AG08395 (cell line): ENCODE measurements around the gene MDFIC2.
"Not testable (repeated sequence)": the region's sequence is repeated elsewhere in the genome, so short reads cannot be mapped to it uniquely, and the experiment has no call there.

Source experiments
- DNase-seq: peaks from one replicate; pipeline ENCODE4 v3.0.0; 2012; ENCODE audit warnings: mixed read lengths, low spot score

MDFIC2 gene

DNA sequence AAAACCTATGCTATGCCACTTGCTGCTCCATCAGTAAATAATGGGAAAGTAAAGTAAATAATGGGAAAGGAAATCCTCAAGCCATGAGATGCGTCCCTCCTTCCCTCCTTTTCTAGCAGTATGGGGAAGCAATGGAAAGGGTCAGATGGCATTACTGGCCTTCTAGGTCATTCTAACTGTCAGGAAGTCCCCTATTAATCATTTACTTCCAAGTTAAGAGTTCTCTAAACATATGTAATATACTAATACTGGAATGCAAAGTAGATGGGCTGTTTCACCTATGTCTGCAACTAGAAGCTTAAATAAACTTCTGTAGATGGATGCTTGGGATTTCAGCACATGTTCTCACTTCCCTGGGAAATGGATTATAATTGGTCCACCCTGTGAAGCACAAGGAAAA lies 55.9 kb downstream of the MDFIC2 start:
- no peak for DNase-seq

DNA sequence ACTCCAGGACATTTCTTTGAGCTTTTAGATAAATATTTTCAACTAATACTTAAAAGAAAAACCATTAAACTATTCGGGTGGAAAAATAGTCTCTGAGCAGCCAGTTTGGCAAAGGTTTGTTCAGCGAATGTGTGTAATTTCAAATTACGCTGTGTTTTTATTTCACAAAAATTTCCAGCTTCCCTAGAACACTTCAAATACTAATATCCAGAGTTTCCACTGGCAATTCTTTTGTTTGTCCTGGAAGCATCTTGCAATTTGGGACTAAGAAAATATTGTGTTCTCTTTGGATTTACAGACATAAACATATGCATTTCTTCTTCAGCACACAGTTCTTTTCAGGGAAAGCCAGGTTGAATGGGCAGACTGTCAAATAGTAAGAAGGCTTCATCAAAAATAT lies 61.9 kb downstream of the MDFIC2 start:
- DNase-seq = no peak

DNA sequence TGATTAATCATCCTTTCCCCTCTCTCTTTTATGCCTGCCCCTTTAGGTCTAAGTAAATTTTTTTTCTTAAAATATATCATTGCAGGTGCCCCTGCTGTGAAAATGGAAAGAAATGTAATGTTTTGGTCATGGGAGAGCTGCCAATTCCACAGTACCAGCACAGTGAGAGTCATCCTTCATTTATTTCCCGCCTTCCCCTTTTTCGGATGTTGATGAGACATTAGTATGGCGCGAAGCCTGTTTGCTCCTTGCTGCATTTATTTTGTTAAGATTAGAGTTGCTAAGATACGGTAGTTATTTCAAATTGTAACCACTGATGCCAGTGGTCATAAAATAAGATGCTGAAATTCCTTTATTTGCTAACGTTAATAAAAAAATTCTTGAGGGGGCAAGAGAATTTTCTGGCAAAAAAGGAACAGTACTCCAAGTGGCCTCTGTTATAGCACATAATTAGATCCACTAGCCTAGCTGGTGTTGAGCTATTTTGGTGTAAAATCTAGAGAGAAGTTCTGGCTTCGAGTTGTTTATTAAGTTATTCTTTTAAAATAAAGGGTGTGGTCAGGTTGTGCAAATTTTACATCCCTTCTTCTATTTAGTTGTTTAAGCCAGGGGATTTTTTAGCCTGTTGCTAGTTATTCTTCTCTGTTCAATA lies 62.8 kb downstream of the MDFIC2 start:
- no peak for DNase-seq

DNA sequence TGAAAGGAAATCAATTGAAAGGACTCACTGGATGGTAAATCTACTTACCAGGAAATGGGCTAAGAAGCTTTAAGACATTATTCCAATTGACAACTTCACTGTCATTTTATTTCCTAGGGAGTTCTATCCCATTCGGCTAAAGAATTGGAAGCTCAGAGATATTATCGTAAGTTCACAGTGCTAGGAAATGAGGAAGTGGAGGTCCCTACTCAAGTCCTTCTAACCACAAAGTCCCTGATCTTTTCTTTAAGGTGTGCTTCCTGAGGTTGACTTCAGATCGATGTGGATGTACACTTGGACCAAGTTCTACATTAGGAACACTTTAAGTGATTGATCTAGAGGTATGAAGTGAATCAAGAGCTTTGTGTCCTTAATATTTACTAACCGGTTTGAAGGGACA lies 63.6 kb downstream of the MDFIC2 start:
- no peak for DNase-seq

DNA sequence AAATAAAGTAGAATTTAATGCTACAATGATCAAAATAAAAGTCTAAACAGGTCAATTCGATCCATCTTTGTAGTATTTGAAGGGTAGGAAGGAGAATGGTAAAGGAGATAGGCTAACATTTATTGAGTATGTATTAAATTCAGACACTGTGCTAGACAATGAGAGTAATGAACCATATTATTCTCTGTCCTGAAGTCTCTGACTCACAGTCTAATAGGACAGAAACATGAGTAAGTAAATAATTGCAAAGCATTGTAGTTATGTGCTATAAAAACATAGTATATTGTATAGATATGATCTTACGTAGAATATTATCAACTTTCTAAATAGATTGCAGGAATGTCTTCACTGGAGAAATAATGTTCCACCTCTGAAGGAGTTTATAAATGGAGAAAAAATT lies 64.5 kb downstream of the MDFIC2 start:
- DNase-seq = no peak

DNA sequence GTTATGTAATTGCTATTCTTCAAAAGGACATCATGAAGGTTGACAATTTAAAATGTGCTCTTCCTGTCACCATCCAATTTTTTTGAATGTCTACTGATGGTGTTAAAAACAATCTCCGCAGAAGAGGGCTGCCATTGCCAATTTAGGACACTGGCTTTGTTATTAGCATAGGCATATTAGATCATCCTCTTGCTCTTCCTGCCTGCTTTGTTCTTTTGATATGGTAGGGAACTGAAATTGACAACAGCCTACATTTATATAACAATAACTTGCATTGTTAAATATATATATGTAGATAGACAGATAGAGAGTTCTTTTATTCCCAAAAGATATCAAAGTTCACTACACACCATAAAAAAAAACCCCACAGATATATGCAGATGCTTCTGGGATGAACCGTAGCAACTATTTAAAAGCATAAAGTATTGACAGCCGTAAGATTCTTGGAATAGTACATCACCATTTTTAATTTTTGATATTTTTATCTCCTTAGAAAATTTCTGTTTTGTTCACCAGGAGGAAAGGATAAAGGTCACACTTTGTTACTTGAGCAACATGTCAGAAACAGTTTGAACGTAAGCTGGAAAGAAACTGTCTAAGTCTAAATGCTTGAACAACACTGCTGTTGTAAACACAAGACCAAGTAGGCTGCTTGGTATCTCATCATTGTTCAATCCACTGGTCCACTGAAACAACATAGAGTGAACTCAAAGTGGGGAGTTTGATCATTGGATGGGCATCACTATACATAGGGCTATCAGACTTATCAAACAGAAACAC lies 66.5 kb downstream of the MDFIC2 start:
- no peak for DNase-seq

DNA sequence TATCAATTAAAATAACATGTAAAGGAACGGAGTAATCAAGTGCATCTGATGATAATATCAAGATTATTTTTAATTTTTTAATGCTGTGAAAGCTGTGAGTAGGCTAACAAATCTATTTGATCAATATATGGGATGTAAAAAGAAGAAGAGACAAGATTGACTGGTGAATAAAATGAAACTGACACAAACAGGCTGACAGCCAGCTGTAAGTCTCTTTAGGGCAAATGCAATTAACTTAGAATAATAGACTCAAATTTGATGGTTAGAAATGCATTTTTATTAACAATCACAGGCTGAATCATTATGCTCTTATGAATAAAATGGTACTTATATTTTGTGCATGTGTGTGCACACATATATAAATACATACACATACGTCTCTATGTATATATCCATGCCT lies 68.0 kb downstream of the MDFIC2 start:
- DNase-seq = no peak

DNA sequence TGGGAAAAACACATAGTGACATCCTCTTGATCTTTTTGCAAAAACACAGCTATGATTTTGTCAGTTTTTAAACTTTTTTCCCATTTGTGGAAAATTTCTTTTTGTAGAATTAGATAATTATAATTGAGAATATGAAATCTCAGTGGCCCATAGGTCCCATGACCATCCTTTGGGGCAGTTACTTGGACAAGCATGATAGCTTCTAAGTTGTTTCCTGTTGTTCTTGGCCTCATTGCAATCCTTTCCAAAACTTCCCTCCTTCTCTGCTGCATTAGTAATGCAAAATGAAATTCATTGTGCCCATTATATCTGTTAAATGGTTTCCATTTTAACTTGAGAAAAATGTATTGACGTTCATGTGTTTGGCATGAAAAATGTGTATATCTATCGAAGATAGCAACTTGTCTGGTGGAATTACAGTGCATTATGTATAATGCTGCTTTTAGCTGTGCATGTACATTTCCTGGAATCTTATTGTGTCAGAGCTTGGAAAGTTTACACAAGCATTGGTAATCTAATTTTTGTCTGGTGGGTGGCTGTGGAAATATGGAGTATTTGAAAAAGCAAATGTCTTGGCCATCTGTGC lies 70.0 kb downstream of the MDFIC2 start:
- DNase-seq = no peak

DNA sequence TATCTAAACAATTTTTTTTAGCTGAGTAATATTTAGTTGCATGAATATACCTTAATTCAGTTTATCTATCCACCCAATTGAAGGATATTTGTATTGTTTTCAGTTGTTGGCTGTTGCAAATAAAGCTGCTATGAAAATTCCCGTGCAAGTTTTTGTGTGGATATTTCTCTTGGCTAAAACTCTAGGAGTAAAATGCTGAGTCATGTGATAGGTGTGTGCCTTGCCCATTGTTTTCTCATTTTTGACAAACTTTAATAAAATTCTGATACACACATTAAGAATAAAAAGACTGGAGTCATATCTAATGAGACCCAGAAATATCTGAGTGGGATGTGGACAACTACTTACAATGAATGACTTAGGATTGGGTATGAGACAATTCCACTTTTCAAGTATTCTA lies 78.6 kb downstream of the MDFIC2 start:
- no peak for DNase-seq

DNA sequence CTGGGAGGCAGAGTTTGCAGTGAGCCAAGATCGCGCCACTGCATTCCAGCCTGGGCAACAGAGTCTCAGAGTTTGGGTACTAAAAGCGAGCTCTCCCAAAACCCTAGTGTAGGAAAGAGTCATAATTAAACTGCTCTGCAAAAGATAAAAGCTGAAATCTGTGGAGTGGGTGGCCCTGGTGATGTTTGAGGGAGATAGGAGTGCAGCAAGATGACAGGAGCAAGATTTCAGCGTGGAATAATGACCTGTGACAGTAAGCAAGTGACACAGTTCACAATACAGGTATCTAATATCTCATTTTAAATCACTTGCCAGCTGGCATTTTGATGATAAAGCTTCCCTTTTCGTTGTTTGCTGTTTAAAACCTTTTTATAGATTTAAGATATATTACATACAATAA lies 79.3 kb downstream of the MDFIC2 start:
- no peak for DNase-seq

DNA sequence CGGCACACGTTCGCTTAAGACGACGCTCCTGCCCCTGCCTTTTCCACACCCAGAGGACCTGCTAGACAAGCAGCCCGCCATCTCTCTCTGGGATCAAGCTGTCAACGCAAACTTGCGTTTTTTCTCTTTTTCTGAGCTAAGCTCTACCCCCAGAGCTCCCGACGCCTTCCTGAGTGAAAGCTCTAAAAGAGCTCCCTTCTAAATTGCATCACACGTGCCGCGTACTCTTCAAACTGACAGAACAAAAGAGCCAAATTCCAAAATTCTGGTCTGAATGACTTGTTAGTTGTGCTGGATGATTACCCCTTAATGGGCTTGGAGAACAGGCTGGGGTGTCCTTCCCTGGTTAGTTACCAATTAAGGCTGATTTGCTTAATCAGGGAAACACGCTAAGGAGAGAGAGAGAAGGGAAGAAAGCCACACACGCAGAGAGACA lies 81.2 kb downstream of the MDFIC2 start:
- no peak for DNase-seq

DNA sequence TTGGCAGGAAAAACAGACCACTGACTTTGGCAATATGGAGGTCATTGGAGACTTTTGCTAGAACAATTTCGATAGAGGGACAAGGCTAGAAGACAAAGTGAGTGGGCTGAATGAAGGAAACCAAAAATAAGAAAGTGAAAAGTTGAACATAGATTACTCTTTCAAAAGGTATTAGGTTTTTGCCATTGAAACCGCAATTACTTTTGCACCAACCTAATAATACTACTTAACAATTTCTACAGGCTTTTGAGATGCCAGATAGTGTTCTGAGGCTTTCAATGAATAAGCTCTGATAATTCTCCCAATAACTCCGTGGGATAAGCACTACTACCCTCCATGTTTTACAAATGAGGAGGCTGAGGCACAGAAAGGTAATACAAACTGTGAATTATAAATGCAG lies 85.0 kb downstream of the MDFIC2 start:
- no peak for DNase-seq

DNA sequence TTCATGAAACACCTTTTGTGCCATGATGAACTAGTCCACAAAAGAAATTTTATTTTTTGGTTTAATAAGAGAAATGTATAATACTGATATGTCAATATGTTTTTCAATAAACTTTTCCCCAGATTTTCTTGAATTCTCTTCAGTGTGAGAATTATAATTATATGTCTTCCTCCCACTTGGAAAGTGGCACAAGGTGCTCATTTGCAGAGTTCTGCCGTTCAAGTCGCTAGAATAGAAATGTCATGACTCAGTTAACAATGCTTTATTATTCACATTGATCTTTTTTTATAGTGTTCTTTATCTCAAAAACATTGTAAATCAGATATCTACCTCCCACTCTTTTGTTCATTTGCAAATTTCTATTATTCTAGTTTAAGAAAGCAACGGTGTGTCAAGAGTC lies 87.3 kb downstream of the MDFIC2 start:
- no peak for DNase-seq

DNA sequence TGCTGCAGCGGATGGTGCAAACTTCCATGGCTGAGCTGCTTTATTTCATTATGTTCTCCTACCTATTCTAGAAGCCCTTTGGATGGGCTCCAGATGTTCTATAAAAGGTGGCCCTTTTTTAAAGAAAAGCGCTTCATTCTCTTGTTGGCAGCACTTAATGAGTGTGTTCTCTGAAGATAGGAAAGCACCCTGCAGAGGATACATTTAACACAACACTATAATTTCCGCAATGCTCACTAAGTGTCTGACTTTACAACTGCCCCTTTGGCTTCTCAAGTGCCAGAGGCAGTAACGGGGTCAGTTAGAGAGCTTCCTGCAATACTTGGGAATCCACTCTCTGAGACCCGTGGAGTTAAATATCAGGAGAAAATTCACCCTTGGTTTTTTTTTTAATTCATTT lies 88.1 kb downstream of the MDFIC2 start:
- no peak for DNase-seq

DNA sequence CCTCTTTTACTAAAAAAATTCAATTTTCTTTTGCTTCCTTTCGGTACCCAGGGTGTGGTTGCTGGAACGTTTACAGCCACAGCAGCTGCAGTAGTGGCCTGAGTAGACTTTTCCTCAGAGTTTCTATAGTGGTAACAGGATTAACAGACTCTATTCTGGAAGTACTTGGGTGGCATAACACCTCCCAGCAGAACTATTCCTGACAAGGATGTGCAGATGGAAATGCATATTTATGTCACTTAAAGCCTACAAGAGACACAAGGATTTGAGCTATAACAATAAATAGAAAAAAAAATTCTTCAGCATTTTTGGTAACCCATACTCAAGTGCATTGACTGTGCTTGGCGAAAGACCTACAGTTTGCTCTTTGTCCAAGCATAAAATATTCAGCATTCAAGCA lies 94.0 kb downstream of the MDFIC2 start:
- DNase-seq = no peak

DNA sequence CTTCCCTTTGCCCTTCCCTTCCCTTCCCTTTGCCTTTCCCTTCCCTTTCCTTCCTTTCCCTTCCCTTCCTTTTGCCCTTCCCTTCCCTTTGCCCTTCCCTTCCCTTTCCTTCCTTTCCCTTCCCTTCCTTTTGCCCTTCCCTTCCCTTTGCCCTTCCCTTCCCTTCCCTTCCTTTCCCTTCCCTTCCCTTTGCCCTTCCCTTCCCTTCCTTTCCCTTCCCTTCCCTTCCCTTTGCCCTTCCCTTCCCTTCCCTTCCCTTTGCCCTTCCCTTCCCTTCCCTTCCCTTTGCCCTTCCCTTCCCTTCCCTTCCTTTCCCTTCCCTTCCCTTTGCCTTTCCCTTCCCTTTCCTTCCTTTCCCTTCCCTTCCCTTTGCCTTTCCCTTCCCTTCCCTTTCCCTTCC lies 101.2 kb downstream of the MDFIC2 start:
- not testable (repeated sequence) for DNase-seq

DNA sequence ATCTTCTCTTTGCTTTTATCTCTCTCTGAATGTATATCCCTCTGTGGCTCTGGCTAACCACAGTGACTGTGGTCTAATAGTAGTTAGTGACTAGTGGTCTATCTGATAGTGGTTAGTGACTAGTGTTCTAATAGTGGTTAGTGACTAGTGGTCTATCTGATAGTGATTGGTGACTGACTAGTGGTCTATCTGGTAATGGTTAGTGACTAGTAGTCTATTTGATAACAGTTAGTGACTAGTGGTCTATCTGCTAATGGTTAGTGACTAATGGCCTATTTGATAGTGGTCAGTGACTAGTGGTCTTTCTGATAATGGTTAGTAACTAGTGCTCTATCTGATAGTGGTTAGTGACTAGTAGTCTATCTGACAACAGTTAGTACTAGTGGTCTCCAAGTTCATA lies 110.5 kb downstream of the MDFIC2 start:
- no peak for DNase-seq

DNA sequence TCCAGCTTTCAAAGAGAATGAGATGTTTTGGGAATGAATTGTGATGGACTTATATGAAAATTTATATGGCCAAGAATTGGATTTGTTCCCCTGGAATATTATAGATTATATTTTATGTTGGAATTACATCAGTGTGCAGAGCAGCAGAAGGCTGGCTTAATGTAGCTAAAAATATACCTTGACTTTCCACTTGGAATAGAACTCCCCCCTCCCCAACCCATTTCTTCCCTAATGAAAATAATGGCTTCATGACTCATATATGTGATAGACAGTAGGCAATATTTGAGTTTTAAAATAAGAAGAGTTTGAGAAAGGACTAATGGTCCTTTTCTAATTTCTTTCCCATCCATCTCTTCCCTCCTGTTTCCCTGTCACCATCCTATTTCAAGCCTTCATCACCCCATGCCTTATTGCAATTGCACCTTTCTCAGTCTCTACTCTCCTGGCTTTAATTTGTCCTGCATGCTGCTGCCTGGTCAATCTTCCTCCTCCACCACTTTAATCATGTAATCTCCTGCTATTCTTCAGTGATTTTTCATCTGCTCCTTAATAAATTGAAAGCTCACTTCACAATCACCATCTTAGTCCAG lies 122.5 kb downstream of the MDFIC2 start:
- DNase-seq = no peak

DNA sequence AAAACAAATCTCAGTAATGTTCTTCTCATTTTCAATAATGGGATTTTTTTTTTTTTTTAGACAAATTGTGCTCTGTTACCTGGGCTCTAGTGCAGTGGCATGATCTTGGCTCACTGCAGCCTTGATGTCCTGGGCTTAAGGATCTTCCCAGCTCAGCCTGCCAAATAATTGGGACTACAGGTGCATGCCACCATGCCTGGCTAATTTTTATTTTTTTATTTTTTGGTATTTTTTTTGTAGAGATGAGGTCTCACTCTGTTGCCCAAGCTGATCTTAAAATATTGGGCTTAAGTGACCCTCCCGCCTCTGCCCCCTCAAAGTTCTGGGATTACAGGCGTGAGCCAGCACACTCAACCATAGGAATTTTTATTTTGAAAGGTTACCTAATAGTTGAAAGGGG lies 126.2 kb downstream of the MDFIC2 start:
- DNase-seq = no peak

DNA sequence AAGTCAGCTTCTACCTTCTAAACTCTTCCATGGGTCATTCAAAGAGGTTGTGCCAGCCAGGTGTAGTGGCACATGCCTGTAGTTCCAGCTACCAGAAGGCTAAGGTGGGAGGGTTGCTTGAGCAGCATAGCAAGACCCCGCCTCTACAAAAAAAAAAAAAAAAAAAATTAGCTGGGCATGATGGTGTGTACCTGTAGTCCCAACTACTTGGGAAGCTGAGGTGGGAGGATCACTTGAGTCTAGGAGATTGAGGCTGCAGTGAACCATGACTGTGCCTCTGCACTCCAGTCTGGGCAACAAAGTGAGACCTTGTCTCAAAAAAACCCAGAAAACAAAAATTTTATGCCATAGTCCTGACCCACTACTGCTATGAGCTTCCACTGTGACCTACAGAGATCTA lies 126.8 kb downstream of the MDFIC2 start:
- no peak for DNase-seq

DNA sequence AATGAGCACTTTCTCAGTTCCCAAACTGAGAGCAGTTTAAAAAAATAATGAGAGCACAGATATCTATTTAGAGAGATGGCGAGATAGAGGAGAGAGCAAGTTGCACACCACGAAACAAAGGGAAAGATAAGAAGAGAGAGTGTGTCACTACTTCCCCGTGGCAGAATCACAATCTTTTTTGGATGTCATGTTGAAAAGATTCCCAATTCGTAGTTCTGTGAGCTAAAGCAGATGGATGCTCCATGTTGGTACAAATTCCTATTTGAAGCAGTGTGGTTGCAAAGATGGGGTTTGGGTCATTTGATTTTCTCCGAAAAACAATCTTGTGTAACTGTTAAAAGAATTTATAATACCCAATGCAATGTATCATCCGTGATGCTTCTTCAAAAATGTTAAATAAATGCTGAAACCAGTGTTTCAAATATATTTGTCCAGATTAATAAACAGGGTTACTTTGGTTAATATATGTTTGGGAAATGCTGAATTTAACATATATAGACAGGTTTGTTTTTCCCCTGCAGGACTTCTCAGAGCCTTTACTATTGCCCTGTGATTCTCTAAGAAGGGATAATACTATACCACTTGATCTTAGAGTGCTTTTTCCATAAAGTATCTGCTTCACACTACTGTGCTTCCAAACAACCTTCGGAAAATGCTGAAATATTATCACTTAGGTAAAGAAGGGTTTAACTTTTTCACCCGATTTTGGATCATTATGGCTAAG lies 128.5 kb downstream of the MDFIC2 start:
- no peak for DNase-seq

DNA sequence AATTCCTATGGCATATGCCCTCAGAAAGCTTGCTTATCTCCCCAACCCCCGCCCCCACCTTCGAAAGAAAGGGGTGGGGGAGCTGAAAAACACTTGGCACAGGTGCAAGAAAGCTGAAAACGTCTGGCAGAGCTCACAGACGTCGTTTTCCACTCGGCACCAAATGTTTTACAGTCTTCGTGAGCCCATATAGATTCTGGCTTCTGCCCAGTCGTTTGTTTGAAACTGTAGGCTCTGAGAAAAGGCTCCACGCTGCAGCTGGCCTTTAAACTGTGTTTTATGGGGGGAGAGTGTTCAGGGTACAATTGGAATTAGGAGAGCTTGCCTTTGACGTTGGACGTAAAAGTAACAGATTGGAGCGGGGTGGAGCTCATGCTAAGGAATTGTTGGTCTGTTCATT lies 130.3 kb downstream of the MDFIC2 start:
- no peak for DNase-seq

DNA sequence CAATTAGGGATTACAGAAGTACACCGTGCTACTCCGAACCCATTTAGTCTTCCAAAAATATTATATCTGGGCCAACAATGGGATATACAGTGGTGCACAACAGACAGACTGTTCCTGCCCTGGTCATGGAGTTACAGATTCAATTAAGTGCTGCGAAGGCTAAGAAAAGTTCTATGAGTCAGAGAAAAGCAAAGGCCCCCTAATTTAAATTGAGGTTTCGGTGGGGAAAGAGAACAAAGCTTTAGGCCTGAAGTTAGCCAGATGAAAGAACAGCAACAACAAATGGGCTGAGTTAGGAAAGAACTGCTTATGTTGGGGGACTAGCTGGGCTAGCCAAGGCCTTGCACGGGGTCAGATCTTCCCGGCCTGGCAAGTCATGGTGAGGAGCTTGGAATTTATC lies 131.8 kb downstream of the MDFIC2 start:
- DNase-seq = no peak
